ENCODE data around the gene PIEZO1.
"Not testable (repeated sequence)": the region's sequence is repeated elsewhere in the genome, so short reads cannot be mapped to it uniquely, and the experiment has no call there.

The PIEZO1 gene

GRCh38 chr16:88804173-88804551, 19.1 kb upstream of the PIEZO1 start:
- DNase-seq, result no peak

- peak; percentile 91 for DNase-seq
These were observed 18.4 kb upstream of the PIEZO1 start, which contains the start of gene CDT1 for GRCh38 chr16:88803264-88803987. Gene CDT1, plus strand, starts transcription at chr16:88803789. Its CDS starts 43 bp downstream, at chr16:88803832.

GRCh38 chr16:88800277-88800592, 15.2 kb upstream of the PIEZO1 start:
- DNase-seq, result no peak

DNA sequence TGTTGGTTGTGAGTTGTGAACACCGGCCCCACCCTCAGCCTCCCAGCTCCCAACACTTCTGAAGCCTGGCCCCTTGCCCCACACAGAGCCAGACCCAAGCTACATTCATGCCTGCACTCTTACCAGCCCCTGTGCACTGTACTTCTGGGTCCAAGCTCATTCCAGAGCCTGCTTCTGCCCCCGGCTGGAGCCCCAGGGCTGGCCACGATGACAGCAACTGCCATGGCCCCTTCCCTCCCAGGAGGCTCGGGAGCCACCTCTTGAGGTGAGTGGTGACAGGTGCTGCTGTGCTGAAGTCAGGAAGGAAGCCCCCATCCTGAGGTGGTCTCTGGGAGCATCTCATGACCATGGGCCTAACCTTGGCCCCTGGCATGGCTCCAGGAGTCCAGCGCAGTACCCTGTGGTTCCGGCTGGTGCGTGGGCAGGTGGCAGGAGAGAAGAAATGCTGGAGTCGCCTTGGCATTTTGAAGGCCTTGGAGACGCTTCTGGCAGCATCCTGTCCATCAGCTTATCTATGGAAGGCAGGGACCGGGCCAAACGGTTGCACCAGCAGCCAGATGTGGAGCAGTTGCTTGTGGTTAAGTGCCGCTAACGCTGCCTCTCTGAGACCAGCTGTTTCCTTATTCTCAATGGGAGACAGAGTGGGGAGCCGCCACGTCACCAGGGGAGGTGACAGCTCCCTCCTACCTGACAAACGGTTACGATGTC, 14.7 kb upstream of the PIEZO1 start:
- peak; percentile 51 for DNase-seq

DNA sequence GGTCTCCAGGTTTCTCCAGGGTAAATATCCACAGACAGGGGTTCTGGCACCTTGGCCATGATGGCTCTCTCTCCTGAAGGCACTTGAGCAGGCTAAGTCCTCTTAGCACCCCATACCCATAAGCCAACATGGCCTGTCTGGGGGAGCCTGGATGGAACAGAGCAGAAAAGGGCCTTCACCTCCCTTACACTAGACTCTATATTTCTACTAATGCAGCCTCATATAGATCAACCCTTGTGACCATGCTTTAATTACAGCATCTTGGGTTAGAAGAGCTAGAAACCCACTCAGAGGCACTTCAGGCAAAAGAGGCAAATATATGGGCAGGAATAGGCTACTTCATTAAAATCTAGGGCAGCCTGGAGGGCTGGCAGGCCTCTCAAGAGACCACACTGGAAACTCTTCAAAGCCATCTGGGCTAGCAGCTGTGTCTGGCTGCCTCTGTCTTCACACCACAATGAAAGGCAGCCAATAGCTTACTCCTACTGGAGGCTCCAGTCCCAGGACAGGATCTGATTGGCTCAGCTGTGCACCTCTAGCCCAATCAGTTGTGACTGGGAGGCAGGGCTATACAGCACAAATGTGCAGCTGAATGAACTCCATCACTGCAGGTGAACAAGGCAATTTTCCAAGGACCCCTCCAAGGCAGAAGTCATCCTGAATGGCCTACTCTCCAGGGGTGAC, 13.9 kb upstream of the PIEZO1 start:
- no peak for DNase-seq

DNA sequence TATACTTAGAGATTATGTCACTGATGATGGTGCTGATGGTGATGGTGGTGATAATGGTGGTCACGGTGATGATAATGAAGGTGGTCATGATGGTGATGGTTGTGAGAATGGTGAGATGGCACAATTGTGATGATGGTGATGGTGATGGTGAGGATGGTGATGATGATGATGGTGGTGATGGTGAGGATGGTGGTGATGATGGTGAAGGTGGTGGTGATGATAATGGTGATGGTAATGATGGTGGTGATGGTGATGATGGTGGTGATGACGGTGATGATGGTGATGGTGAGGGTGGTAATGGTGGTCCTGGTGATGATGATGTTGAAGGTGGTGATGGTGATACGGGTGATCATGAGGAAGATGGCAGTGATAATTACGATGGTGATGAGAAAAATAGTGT, 13.1 kb upstream of the PIEZO1 start:
- DNase-seq, result no peak

DNA sequence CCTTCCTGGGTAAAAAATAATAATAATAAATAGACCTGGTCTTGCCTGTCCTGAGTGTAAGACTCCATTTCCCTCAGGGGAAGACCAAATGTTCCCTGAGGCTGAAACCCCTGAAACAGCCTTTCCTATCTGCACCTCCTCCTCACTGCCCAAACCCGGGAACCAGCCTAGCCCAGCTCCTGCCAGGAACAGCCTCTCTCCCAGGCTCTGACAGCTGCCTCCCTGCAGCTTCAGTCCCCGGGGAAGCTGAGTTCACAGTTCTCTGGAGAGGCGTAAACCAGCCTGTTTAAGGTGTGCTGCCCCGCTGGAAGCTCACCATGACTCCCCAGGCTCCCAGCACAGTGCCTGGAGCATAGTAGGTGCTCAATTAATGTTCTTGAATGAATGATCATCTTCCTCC, 11.3 kb upstream of the PIEZO1 start:
- no peak for DNase-seq

DNA sequence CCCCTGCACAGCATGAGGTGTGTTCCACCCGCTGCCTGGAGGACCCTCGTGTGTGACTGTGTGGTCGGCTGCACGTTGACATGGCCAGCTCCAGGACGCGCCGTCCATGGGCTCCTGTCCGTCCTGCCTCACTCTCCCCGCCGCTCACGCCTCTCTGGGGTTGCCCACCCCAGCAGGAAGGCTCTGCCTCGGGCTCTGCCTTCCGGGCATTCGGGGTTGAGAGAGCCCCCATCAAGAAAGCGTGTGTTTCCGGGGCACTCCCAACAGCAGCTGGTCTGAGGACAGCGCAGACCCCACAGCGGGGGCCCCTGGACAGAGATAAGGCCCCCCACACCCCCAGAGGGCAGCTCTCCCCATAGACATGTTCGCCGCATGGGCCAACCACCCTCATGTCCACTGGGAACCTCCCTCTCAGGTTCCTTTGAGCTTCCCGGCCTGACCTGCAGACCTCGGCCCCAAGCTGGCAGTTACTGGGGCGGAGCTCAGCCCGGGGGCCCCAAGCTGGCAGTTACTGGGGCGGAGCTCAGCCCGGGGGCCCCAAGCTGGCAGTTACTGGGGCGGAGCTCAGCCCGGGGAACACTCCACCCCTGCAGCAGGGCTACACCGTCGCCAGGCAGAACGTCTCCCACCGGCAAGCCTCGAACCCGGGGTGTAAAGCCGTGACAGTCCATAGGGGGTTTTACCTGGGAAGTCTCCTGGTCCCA, 8.4 kb upstream of the PIEZO1 start:
- peak; percentile 34 for DNase-seq

DNA sequence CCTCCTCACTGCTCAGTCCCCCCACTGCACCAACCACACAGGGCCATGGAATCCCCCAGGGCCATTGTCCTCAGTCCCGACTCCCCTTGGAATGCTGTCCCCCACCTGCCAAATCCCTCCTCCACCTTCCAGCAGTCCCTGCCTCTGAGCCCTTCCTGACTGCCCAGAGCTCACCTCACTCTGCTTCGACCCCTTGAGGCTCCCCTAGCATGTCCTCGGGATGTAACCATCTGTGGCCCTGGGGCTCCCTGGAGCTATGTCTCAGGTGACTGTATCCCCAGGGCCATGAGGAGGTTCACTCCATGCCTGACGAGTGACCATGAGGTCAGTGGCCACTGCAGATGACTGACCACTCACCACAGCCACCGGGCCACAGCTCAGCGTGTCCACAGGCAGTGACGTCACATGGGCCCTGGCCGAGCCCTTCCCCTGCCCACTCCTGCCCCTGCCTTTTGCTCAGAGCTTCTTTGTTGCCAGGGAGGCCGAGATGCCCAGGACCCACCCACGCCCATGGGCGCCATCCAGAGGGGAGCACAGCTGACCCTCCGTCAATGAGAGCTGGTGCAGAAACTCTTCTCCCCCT, 7.7 kb upstream of the PIEZO1 start:
- DNase-seq, result peak; percentile 33

DNA sequence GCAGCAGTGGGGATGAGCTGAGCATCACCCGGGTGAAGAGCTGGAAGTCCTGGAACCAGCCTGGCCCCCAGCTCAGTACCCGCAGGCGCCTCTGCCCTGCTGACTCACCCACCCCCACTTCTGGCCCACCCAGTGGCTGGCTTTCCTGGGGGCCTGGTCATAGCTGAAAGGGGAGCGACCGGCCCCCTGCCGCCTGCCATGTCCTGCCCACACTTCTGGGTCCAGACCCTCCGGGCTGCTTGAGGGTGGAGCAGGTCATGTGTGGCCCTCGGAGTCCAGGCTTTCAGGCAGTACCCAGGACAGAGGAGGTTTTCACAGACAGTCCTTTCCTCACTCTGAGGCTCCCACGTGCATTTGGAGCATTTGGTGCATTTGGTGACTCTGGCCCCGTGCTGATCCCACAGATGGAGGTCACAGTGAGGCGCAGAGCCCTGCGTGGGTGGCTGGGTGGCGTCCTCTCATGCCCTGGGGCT, 7.1 kb upstream of the PIEZO1 start:
- no peak for DNase-seq

- DNase-seq, result peak; percentile 72
These were observed 5.5 kb upstream of the PIEZO1 start for GRCh38 chr16:88790312-88791211.

DNA sequence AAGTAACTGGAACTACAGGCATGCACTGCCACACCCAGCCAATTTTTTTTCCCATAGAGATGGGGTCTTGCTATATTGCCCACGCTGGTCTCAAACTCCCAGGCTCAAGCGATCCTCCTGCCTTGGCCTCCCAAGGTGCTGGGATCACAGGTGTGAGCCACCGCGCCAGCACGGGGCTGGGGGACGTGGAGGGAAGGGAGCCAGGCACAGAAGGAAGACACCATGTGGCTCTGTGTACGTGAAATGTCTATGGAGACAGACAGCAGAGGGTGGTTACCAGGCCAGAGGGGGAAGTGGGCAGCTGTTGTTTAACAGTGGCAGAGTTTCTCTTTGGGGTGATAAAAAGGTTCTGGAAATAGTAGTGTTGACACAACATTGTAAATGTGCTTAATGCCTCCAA, 4.6 kb upstream of the PIEZO1 start:
- DNase-seq, result no peak

DNA sequence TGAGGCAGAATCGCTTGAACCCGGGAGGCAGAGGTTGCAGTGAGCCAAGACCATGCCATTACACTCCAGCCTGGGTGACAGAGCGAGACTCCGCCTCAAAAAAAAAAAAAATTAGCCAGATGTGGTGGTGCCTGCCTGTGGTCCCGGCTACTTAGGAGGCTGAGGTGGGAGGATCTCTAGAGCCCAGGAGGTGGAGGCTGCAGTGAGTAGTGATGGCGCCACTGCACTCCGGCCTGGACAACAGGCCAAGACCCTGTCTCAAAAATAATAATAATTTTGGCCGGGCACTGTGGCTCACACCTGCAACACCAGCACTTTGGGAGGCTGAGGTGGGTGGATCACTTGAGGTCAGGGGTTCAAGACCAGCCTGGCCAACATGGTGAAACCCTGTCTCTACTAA, 3.7 kb upstream of the PIEZO1 start:
- not testable (repeated sequence) for DNase-seq

GRCh38 chr16:88787579-88788314, 2.7 kb upstream of the PIEZO1 start:
- DNase-seq, result no peak

DNA sequence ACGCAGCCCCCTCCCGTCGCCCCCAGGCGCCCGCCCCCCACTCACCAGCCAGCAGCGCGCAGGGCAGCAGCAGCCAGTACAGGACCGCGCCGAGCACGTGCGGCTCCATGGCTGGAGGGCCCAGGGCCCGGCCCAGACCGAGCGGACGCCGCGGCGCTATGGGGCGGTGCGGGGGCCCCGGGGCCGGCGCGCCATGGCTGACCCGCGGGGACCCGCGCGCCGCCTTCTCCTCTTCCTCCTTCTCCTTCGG, 239 bp downstream of the PIEZO1 start:
- no peak for DNase-seq

GRCh38 chr16:88784074-88784855, 755 bp downstream of the PIEZO1 start:
- peak; percentile 87 for DNase-seq

GRCh38 chr16:88783391-88784073, 1.5 kb downstream of the PIEZO1 start:
- peak; percentile 53 for DNase-seq

DNA sequence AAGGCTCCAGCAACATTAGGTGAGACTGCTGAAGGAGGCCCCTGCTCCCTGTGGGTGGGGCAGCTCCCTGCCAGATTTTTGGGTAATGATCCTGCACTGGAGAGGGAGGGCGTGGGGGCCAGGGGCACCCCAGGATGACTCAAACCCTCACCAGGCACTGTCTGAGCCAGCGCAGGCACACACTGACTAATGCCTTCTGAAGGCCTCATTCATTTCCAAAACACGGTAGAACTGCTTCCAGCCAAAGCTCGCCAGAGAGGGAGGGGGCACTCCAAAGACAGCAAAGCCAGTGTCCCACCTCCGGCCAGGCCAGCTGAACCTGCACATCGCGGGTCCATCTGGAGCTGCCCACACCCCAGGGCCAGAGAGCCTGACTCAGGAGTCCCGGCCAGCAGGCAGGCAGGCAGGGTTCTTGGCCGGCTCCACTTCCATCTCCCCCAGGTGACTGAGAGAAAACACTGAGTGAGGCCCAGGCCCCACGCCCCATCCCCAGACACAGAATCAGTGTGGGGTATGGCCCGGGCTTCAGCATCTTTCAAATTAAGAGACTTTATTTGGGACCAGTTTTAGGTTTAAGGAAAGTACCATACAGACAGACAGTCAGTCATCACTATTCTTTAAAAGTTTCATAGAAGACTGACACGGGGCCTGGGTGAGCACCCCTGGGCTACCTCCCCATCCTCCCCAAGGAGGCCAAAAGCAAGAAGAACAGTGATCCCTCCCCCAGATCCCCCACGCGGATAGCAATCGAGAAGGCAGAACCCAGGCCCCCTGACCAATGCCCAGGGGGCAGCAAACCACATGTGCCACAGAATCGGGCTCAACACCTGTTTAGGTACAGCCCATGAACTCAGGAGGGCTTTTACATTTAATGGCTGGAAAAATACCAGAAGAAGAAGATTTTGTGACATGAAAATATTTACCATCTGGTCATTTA, 2.3 kb downstream of the PIEZO1 start:
- no peak for DNase-seq
